ENCODE data around the gene TIMM10B. TPM values are rescaled to one million over a fixed set of nuclear protein-coding genes. Genes with fewer than 3 reads are reported as not detected.
A peak's percentile ranks its signal among the peaks of the same experiment; 100 is the strongest.
"Not testable (repeated sequence)": the region's sequence is repeated elsewhere in the genome, so short reads cannot be mapped to it uniquely, and the experiment has no call there.

TIMM10B gene
- polyA plus RNA-seq, 3 donors from 2014 or later = 33.9 to 41.6 (median 35.2) TPM

GRCh38 chr11:6498544-6498943, 17.2 kb downstream of the TIMM10B start:
- no peak overlapping the region for H3K27ac Mint-ChIP-seq
- peaks cover 0 to 3% (median 0%) of the 10 kb centered on the region in 3 donors for H3K27me3 Mint-ChIP-seq (ENCODE audit: low read depth in 3 of 3)
- no peak overlapping the region for H3K4me3 Mint-ChIP-seq
- peaks cover 12 to 24% (median 15%) of the 10 kb centered on the region in 3 donors for H3K36me3 Mint-ChIP-seq
- H3K9me3 Mint-ChIP-seq = no peaks in the 10 kb centered on the region
- DNase-seq = no peak
- peaks cover 0 to 5% of the 10 kb centered on the region in 2 donors for H3K4me1 Mint-ChIP-seq

GRCh38 chr11:6502382-6502781, 21.1 kb downstream of the TIMM10B start:
- Mint-ChIP-seq H3K27ac (no peak overlapping the region), H3K9me3 (no peaks in the 10 kb centered on the region), H3K27me3 (ENCODE audit: low read depth in 3 of 3) (no peaks in the 10 kb centered on the region), H3K4me3 (no peak overlapping the region), H3K36me3 (peaks cover 15 to 27% (median 18%) of the 10 kb centered on the region in 3 donors), H3K4me1 (no peaks in the 10 kb centered on the region)
- no peak for DNase-seq

GRCh38 chr11:6504166-6504565, 22.9 kb downstream of the TIMM10B start:
- no peak for DNase-seq
- Mint-ChIP-seq H3K9me3 (no peaks in the 10 kb centered on the region), H3K4me1 (no peaks in the 10 kb centered on the region), H3K36me3 (peaks cover 9 to 25% (median 14%) of the 10 kb centered on the region in 3 donors), H3K27me3 (ENCODE audit: low read depth in 3 of 3) (no peaks in the 10 kb centered on the region), H3K27ac (peak overlapping the region in 1 of 6 donors; percentile 27), H3K4me3 (no peak overlapping the region)

GRCh38 chr11:6505577-6506240, 24.4 kb downstream of the TIMM10B start:
- H3K4me3 Mint-ChIP-seq = no peak overlapping the region
- H3K27ac Mint-ChIP-seq = peak overlapping the region in 2 of 6 donors; percentile 43 to 85

DNA sequence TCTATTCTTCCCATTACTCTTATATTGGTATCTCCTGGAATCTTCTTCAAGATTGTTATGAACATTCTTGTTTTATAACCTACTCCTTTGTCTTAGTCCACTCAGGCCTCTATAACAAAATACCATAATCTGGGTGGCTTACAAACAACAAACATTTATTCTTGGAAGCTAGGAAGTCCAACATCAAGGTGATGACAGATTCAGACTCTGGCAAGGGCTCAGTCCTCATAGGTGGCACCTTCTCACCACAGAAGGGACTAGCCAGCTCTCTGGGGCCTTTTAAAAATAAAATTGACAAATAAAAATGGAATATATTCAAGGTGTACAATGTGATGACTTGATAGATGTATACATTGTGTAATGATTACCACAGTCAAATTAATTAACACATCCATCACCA, 35.6 kb downstream of the TIMM10B start:
- Mint-ChIP-seq H3K4me3 (no peak overlapping the region), H3K27ac (no peak overlapping the region), H3K4me1 (no peaks in the 10 kb centered on the region), H3K36me3 (peaks cover 17 to 59% (median 34%) of the 10 kb centered on the region in 3 donors), H3K27me3 (ENCODE audit: low read depth in 3 of 3) (peaks cover 0 to 2% (median 0%) of the 10 kb centered on the region in 3 donors), H3K9me3 (no peaks in the 10 kb centered on the region)
- DNase-seq = no peak

More at GRCh38 chr11:6505577-6506240, 24.4 kb downstream of the TIMM10B start:
- no peaks in the 10 kb centered on the region for H3K9me3 Mint-ChIP-seq
- DNase-seq = peak in 2 of 3 donors; percentile 18 to 35
- peaks cover 13 to 32% (median 14%) of the 10 kb centered on the region in 3 donors for H3K36me3 Mint-ChIP-seq
- no peaks in the 10 kb centered on the region for H3K4me1 Mint-ChIP-seq
- H3K27me3 Mint-ChIP-seq (ENCODE audit: low read depth in 3 of 3) = no peaks in the 10 kb centered on the region

DNA sequence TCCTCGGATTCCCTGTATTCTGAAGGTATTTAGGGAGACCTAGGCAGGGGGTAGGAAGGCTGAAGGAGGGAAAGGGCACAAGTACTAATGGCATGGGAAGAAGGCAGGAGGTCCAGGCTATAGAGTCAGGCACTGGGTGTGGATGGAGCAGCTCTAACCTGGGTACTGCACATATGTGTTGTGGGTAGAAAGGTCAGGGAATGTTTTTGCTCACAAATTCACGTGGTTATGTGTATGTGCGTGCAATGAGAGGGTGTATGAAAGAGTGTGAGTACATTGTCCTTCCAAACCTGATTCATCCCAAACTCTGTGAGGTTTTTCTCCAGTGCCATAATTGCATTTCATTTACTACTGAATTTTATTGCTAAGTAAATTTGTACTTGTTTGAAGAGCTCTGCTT, 39.0 kb downstream of the TIMM10B start:
- Mint-ChIP-seq H3K36me3 (peaks cover 11 to 47% (median 21%) of the 10 kb centered on the region in 3 donors), H3K27ac (no peak overlapping the region), H3K4me3 (no peak overlapping the region), H3K9me3 (no peaks in the 10 kb centered on the region), H3K27me3 (ENCODE audit: low read depth in 3 of 3) (no peaks in the 10 kb centered on the region), H3K4me1 (no peaks in the 10 kb centered on the region)
- DNase-seq = no peak

- H3K36me3 Mint-ChIP-seq = peaks cover 7 to 37% (median 12%) of the 10 kb centered on the region in 3 donors
- not testable (repeated sequence) for H3K27ac Mint-ChIP-seq; DNase-seq; H3K27me3 Mint-ChIP-seq (ENCODE audit: low read depth in 3 of 3); H3K4me3 Mint-ChIP-seq; H3K9me3 Mint-ChIP-seq
- H3K4me1 Mint-ChIP-seq = peaks cover 10% of the 10 kb centered on the region in 2 donors
Observed at GRCh38 chr11:6521946-6522345, 40.6 kb downstream of the TIMM10B start.

DNA sequence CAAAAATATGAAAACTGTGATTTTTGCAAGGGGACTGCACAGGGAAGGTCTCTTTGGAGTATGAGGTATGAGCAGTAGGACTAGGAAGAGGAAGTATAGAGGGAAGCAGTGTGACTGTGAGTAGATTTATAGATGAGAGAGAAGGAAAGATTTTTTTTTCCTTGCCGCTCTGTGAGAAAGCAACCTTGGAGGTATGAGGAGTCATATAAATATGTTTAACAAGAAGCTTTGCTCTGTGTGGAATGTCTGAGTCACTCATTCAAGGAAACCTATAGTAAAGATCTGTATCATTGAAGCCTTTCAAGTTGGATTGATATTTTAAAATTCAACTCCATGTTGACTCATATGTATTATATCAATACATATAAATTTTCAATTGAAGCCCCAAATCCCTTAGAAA, 42.0 kb downstream of the TIMM10B start:
- no peaks in the 10 kb centered on the region for H3K9me3 Mint-ChIP-seq
- H3K27ac Mint-ChIP-seq = peak overlapping the region in 1 of 6 donors; percentile 32
- H3K4me1 Mint-ChIP-seq = peaks cover 11% of the 10 kb centered on the region in 2 donors
- DNase-seq = no peak
- peaks cover 7 to 25% (median 8%) of the 10 kb centered on the region in 3 donors for H3K36me3 Mint-ChIP-seq
- H3K27me3 Mint-ChIP-seq (ENCODE audit: low read depth in 3 of 3) = no peaks in the 10 kb centered on the region
- H3K4me3 Mint-ChIP-seq = no peak overlapping the region

GRCh38 chr11:6526411-6527135, 45.3 kb downstream of the TIMM10B start:
- Mint-ChIP-seq H3K27me3 (ENCODE audit: low read depth in 3 of 3) (no peaks in the 10 kb centered on the region), H3K36me3 (peaks cover 4 to 18% (median 5%) of the 10 kb centered on the region in 3 donors), H3K27ac (peak overlapping the region; percentile 48 to 89 (median 78)), H3K9me3 (no peaks in the 10 kb centered on the region), H3K4me3 (peak overlapping the region in 3 of 5 donors; percentile 2 to 65 (median 47)), H3K4me1 (peaks cover 11% of the 10 kb centered on the region in 2 donors)
- DNase-seq = no peak

GRCh38 chr11:6529266-6529665, 48.0 kb downstream of the TIMM10B start:
- DNase-seq = no peak
- Mint-ChIP-seq H3K36me3 (peaks cover 0 to 11% (median 4%) of the 10 kb centered on the region in 3 donors), H3K4me3 (no peak overlapping the region), H3K9me3 (no peaks in the 10 kb centered on the region), H3K27ac (no peak overlapping the region), H3K4me1 (peaks cover 11% of the 10 kb centered on the region in 2 donors), H3K27me3 (ENCODE audit: low read depth in 3 of 3) (no peaks in the 10 kb centered on the region)

DNA sequence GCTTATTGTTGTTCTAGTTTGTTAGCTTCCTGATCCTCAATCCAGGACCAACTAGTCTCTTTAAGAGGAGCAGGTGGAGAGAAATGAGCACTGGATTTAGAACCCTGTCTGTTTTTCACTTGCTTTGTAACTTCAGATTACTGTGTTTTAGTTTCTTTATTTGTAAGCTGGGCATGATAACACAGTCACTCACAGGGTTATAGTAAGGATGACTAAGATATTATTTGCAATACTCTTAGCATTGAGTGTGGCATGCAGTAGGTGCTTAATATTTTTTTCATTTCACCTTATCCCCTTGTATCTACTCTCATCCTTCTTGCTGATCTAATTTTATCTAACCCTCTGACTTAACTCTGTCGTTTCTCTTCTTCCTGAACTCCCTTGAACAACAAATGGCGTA, 49.5 kb downstream of the TIMM10B start:
- H3K36me3 Mint-ChIP-seq = peaks cover 0 to 15% (median 7%) of the 10 kb centered on the region in 3 donors
- H3K9me3 Mint-ChIP-seq = no peaks in the 10 kb centered on the region
- no peak overlapping the region for H3K27ac Mint-ChIP-seq
- peaks cover 11% of the 10 kb centered on the region in 2 donors for H3K4me1 Mint-ChIP-seq
- H3K4me3 Mint-ChIP-seq = no peak overlapping the region
- DNase-seq = no peak
- H3K27me3 Mint-ChIP-seq (ENCODE audit: low read depth in 3 of 3) = no peaks in the 10 kb centered on the region

GRCh38 chr11:6531267-6531752, 50.0 kb downstream of the TIMM10B start:
- DNase-seq = peak; percentile 23 to 55 (median 49)
- no peak overlapping the region for H3K4me3 Mint-ChIP-seq

More at GRCh38 chr11:6531267-6531752, 50.0 kb downstream of the TIMM10B start:
- H3K36me3 Mint-ChIP-seq = peaks cover 0 to 11% (median 7%) of the 10 kb centered on the region in 3 donors
- peaks cover 7% of the 10 kb centered on the region in 2 donors for H3K4me1 Mint-ChIP-seq
- no peaks in the 10 kb centered on the region for H3K27me3 Mint-ChIP-seq (ENCODE audit: low read depth in 3 of 3)
- no peaks in the 10 kb centered on the region for H3K9me3 Mint-ChIP-seq
- H3K27ac Mint-ChIP-seq = no peak overlapping the region

Measured in immature natural killer cell (primary cell).